ENCODE measurements around the gene CADM3. TPM values are rescaled to one million over a fixed set of nuclear protein-coding genes. Genes with fewer than 3 reads are reported as not detected.
A peak's percentile ranks its signal among the peaks of the same experiment; 100 is the strongest.

CADM3 gene
- total and polyA plus RNA-seq, 2 experiments from 2014 or later = 2.0 to 4.4 TPM

GRCh38 chr1:159208175-159208825 is 36.9 kb downstream of the CADM3 start:
- peak overlapping the region; percentile 67 for H3K4me3 Mint-ChIP-seq
- peaks cover 12% of the 10 kb centered on the region for H3K27me3 Mint-ChIP-seq (ENCODE audit: insufficient read depth, low read depth, poor library complexity)
- H3K36me3 Mint-ChIP-seq (ENCODE audit: low read depth) = no peaks in the 10 kb centered on the region
- H3K4me3 ChIP-seq = peak overlapping the region; percentile 48
- no peak overlapping the region for H3K27ac Mint-ChIP-seq
- no peaks in the 10 kb centered on the region for H3K36me3 ChIP-seq (ENCODE audit: insufficient read depth)
- peaks cover 48% of the 10 kb centered on the region for H3K4me1 Mint-ChIP-seq
- no peaks in the 10 kb centered on the region for H3F3A ChIP-seq (replicated peaks; ENCODE audit: low read depth)
- no peaks in the 10 kb centered on the region for H3K79me2 ChIP-seq (replicated peaks; ENCODE audit: insufficient read depth)
- H4K20me1 ChIP-seq (replicated peaks; ENCODE audit: insufficient read depth) = no peaks in the 10 kb centered on the region
- TF ChIP-seq STAT1 (IDR thresholded peaks at IDR 0.05; ENCODE audit: unreplicated experiment) (no peak), REST (IDR thresholded peaks at IDR 0.05; ENCODE audit: unreplicated experiment) (peak; percentile 69), ZNF331 (CRISPR knock-in tag; IDR thresholded peaks at IDR 0.05; ENCODE audit: low read depth) (no peak)
- H3K27me3 ChIP-seq (ENCODE audit: insufficient read depth) = no peaks in the 10 kb centered on the region
- H3K4me2 ChIP-seq = peak overlapping the region; percentile 56
- H3K27ac ChIP-seq (ENCODE audit: low read depth) = no peak overlapping the region
- H3K4me1 ChIP-seq (ENCODE audit: insufficient read depth) = peaks cover 12% of the 10 kb centered on the region
- H2AFZ ChIP-seq = peak overlapping the region; percentile 57; the same call in 1 of the 2 replicates
- peak; percentile 81 for DNase-seq (ENCODE audit: low spot score)
- no peaks in the 10 kb centered on the region for H3K9me2 ChIP-seq (ENCODE audit: insufficient read depth)
- H3K9me3 Mint-ChIP-seq = no peaks in the 10 kb centered on the region
- ATAC-seq = peak; percentile 65

GRCh38 chr1:159209061-159209460 is 37.6 kb downstream of the CADM3 start:
- no peak overlapping the region for H3K27ac Mint-ChIP-seq
- H3K27me3 Mint-ChIP-seq (ENCODE audit: insufficient read depth, low read depth, poor library complexity) = peaks cover 12% of the 10 kb centered on the region
- H3K4me1 Mint-ChIP-seq = peaks cover 43% of the 10 kb centered on the region
- Histone ChIP-seq H3K27me3 (ENCODE audit: insufficient read depth) (no peaks in the 10 kb centered on the region), H3K79me2 (replicated peaks; ENCODE audit: insufficient read depth) (no peaks in the 10 kb centered on the region), H3F3A (replicated peaks; ENCODE audit: low read depth) (no peaks in the 10 kb centered on the region), H3K27ac (ENCODE audit: low read depth) (no peak overlapping the region), H3K4me2 (peak overlapping the region; percentile 56), H3K9me2 (ENCODE audit: insufficient read depth) (no peaks in the 10 kb centered on the region), H3K4me3 (no peak overlapping the region), H2AFZ (no peak overlapping the region), H3K4me1 (ENCODE audit: insufficient read depth) (peaks cover 12% of the 10 kb centered on the region), H4K20me1 (replicated peaks; ENCODE audit: insufficient read depth) (no peaks in the 10 kb centered on the region), H3K36me3 (ENCODE audit: insufficient read depth) (no peaks in the 10 kb centered on the region)
- no peaks in the 10 kb centered on the region for H3K36me3 Mint-ChIP-seq (ENCODE audit: low read depth)
- no peak for DNase-seq (ENCODE audit: low spot score)
- no peaks in the 10 kb centered on the region for H3K9me3 Mint-ChIP-seq
- H3K4me3 Mint-ChIP-seq = no peak overlapping the region
- ATAC-seq = no peak
- TF ChIP-seq POLR2AphosphoS5 (IDR thresholded peaks at IDR 0.05; ENCODE audit: low read depth) (no peak), EZH2 (IDR thresholded peaks at IDR 0.05; ENCODE audit: low read depth, unreplicated experiment) (no peak), ZNF462 (CRISPR knock-in tag; IDR thresholded peaks at IDR 0.05) (no peak), STAT1 (IDR thresholded peaks at IDR 0.05; ENCODE audit: unreplicated experiment) (no peak), NANOG (IDR thresholded peaks at IDR 0.05; ENCODE audit: borderline replicate concordance) (no peak), JUNB (IDR thresholded peaks at IDR 0.05; ENCODE audit: unreplicated experiment) (no peak), EZH2phosphoT487 (IDR thresholded peaks at IDR 0.05; ENCODE audit: unreplicated experiment) (no peak), ZNF331 (CRISPR knock-in tag; IDR thresholded peaks at IDR 0.05; ENCODE audit: low read depth) (no peak)
